ENCODE measurements around the gene RAB4B.
"Not testable (repeated sequence)": the region's sequence is repeated elsewhere in the genome, so short reads cannot be mapped to it uniquely, and the experiment has no call there.

Gene RAB4B

GRCh38 chr19:40830741-40831140, 52.7 kb downstream of the RAB4B start:
- peaks cover 34% of the 10 kb centered on the region for H3K4me1 Mint-ChIP-seq
- ATAC-seq, H3K27ac Mint-ChIP-seq, H3K4me3 Mint-ChIP-seq, H3K27me3 Mint-ChIP-seq, H3K9me3 Mint-ChIP-seq, DNase-seq: not testable (repeated sequence)

- peaks cover 24% of the 10 kb centered on the region for H3K4me1 Mint-ChIP-seq
- DNase-seq = no peak
- no peaks in the 10 kb centered on the region for H3K27me3 Mint-ChIP-seq
- no peak overlapping the region for H3K27ac Mint-ChIP-seq
- no peak overlapping the region for H3K4me3 Mint-ChIP-seq
- no peaks in the 10 kb centered on the region for H3K9me3 Mint-ChIP-seq
- ATAC-seq = no peak
Observed at GRCh38 chr19:40831502-40832430, 53.7 kb downstream of the RAB4B start.

GRCh38 chr19:40832431-40832790, 54.4 kb downstream of the RAB4B start:
- H3K27ac Mint-ChIP-seq = not testable (repeated sequence)

DNA sequence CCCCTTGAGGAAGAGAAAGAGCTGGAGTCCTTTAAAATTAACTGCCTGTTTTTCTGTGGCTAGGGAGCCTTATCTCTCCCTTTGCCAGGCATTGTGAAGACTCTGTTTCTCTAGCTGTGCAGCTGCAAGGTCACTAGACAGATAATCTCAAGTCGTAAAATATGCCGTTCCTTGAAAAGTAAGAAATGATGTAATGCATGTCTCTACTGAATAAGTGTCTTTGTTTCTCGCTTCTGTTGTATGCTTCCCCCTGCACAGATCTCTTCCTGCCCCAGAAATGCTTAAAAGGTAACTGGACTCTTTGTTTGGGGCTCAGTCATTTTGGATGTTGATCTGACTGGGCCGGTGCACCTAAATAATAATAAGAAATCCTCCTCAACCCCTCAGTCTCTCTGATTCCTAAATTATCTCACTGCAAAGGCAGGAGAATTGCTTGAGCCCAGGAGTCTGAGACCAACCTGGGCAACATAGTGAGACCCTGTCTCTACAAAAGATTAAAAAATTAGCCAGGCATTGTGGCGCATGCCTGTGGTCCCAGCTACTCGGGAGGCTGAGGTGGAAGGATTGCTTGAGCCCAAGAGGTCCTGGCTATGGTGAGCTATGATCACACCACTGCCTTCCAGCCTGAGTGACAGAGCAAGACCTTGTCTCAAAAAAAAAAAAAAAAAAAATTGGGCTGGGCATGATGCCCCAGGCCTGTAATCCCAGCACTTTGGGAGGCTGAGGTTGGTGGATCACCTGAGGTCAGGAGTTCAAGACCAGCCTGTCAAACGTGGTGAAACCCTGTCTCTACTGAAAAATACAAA, 55.9 kb downstream of the RAB4B start:
- DNase-seq, H3K9me3 Mint-ChIP-seq, H3K27me3 Mint-ChIP-seq, H3K27ac Mint-ChIP-seq, ATAC-seq: not testable (repeated sequence)
- Mint-ChIP-seq H3K4me3 (peak overlapping the region; percentile 27 to 46), H3K4me1 (peaks cover 17% of the 10 kb centered on the region)

More at GRCh38 chr19:40832431-40832790, 54.4 kb downstream of the RAB4B start:
- H3K4me3 Mint-ChIP-seq, DNase-seq, ATAC-seq, H3K27me3 Mint-ChIP-seq, H3K9me3 Mint-ChIP-seq: not testable (repeated sequence)
- peaks cover 17% of the 10 kb centered on the region for H3K4me1 Mint-ChIP-seq

- ATAC-seq (no peak), DNase-seq (no peak)
- Mint-ChIP-seq H3K27ac (no peak overlapping the region), H3K9me3 (no peaks in the 10 kb centered on the region), H3K27me3 (no peaks in the 10 kb centered on the region), H3K4me3 (no peak overlapping the region), H3K4me1 (peaks cover 17% of the 10 kb centered on the region)
Observed at GRCh38 chr19:40836754-40837429, 58.8 kb downstream of the RAB4B start.

DNA sequence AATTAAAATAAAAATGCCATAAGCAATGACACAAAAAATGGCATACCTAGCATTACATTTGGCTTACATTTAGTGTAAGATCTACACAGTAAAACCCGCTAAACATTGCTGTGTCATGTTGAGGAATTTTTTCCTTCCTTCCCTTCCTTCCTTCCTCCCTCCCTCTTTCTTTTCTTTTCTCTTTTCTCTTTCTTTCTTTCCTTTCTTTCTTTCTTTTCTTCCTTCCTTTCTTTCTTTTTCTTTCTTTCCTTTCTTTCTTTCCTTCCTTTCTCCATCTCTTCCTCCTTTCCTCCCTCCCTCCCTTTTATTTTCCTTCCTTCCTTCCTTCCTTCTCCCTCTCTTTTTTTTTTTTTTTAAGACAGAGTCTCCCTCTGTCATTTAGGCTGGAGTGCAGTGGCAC, 60.4 kb downstream of the RAB4B start:
- not testable (repeated sequence) for DNase-seq, H3K27me3 Mint-ChIP-seq, ATAC-seq, H3K9me3 Mint-ChIP-seq, H3K4me3 Mint-ChIP-seq, H3K27ac Mint-ChIP-seq, H3K4me1 Mint-ChIP-seq

DNA sequence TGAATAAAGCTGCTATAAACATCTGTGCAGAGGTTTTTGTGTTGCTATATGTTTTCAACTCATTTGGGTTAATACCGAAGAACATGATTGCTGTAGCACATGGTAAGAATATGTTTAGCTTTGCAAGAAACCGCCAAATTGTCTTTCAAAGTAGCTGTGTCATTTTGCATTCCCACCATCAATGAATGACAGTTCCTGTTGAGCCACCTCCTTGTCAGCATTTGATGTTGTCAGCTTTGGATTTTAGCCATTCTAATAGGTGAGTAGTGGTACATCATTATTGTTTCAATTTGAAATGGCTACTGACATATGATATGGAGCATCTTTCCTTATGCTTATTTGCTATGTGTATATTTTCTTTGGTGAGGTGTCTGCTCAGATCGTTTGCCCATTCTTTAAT, 64.0 kb downstream of the RAB4B start:
- not testable (repeated sequence) for H3K4me3 Mint-ChIP-seq, ATAC-seq, H3K27me3 Mint-ChIP-seq, DNase-seq, H3K27ac Mint-ChIP-seq, H3K9me3 Mint-ChIP-seq
- peaks cover 23% of the 10 kb centered on the region for H3K4me1 Mint-ChIP-seq

- Mint-ChIP-seq H3K27ac (peak overlapping the region in 1 of 2 donors; percentile 69), H3K27me3 (peaks cover 14% of the 10 kb centered on the region), H3K4me1 (peaks cover 32% of the 10 kb centered on the region), H3K4me3 (peak overlapping the region; percentile 67 to 69)
- not testable (repeated sequence) for H3K9me3 Mint-ChIP-seq, DNase-seq, ATAC-seq
Observed at GRCh38 chr19:40842997-40843652, 65.1 kb downstream of the RAB4B start.

GRCh38 chr19:40843653-40844052, 65.6 kb downstream of the RAB4B start:
- peaks cover 37% of the 10 kb centered on the region for H3K4me1 Mint-ChIP-seq
- peak; percentile 54 to 87 for DNase-seq
- not testable (repeated sequence) for H3K9me3 Mint-ChIP-seq
- ATAC-seq = peak; percentile 100
- peaks cover 19% of the 10 kb centered on the region for H3K27me3 Mint-ChIP-seq
- peak overlapping the region; percentile 67 to 69 for H3K4me3 Mint-ChIP-seq
- H3K27ac Mint-ChIP-seq = peak overlapping the region; percentile 34 to 69
